HCT116 (cell line): ENCODE data around the gene ZNF718. TPM values are rescaled to one million over a fixed set of nuclear protein-coding genes. Genes with fewer than 3 reads are reported as not detected.

Source experiments
- ATAC-seq: fragments of 200-7000 bp; cut with Tn5 transposase; 2 replicates; pipeline ENCODE4 v1.9.1; 2020; ENCODE audit warnings: mild to moderate bottlenecking, moderate library complexity
- BruUV-seq: library from RNA; stranded (reverse); fragments of 400-500 nt; replicated peaks from 2 replicates; lab custom pipeline; 2021; lab: Mats Ljungman, UMichigan
- CTCF ChIA-PET: fragments of 300-600 bp; sonication (Branson Sonifier 250); formaldehyde crosslinking; loops from one replicate; lab custom pipeline; 2021; ENCODE audit warnings: antibody characterized with exemption; lab: Charles Lee
- POLR2A ChIA-PET: fragments of 300-600, 350-600 bp; sonication (Branson Sonifier 250); formaldehyde crosslinking; loops from one replicate; lab custom pipeline; 2021; ENCODE audit warnings: antibody characterized with exemption; lab: Charles Lee
- RAD21 ChIA-PET, 2 experiments: fragments of 300-600 bp; sonication (Branson Sonifier 250); formaldehyde crosslinking; loops; one replicate each; lab custom pipeline; 2023; ENCODE audit warnings: low total read pairs in 2 of 2; ENCODE audit not compliant: uncharacterized antibody in 2 of 2, unreplicated experiment in 2 of 2, low non-redundant PET in 1 of 2; lab: Charles Lee
- DNase-seq: peaks from one replicate; pipeline ENCODE4 v3.0.0-alpha.2; 2010; ENCODE audit warnings: low read depth, low spot score
- H2AFZ ChIP-seq: fragments of 200-600 bp; shearing (Covaris generic), sonication (generic); 2 replicates; pipeline ENCODE4 v1.6.1; 2017; ENCODE audit warnings: low read depth, mixed run types, mixed read lengths, antibody characterized with exemption, low read length; ENCODE audit not compliant: poor library complexity, severe bottlenecking
- H3K27ac ChIP-seq: 2 replicates; pipeline ENCODE4 v1.5.1; 2012; ENCODE audit warnings: low read depth, low read length
- H3K27me3 ChIP-seq: fragments of 200-600 bp; sonication (generic); 2 replicates; pipeline ENCODE4 v1.6.1; 2016; ENCODE audit warnings: mixed run types, low read length, mixed read lengths; ENCODE audit not compliant: insufficient read depth
- H3K36me3 ChIP-seq, 2 experiments: fragments of 200-500 bp in 1 of 2; fragments of 200-600 bp in 1 of 2; sonication (Bioruptor generic) in 1 of 2; sonication (generic) in 1 of 2; 2 replicates each; pipeline versions ENCODE4 v1.5.1 to v1.6.1; 2014 to 2016; ENCODE audit warnings: low read length in 2 of 2, inconsistent platforms in 1 of 2, mixed read lengths in 1 of 2, mixed run types in 1 of 2; ENCODE audit not compliant: insufficient read depth in 2 of 2, control insufficient read depth in 1 of 2
- H3K4me1 ChIP-seq, 2 experiments: fragments of 200-600 bp in 1 of 2; sonication (generic) in 1 of 2; 2 replicates each; pipeline versions ENCODE4 v1.5.1 to v1.6.1; 2012 to 2017; ENCODE audit warnings: low read length in 2 of 2, inconsistent platforms in 1 of 2, mild to moderate bottlenecking in 1 of 2, mixed read lengths in 1 of 2, mixed run types in 1 of 2, moderate library complexity in 1 of 2; ENCODE audit not compliant: insufficient read depth in 2 of 2, control insufficient read depth in 1 of 2
- H3K4me2 ChIP-seq: fragments of 200-600 bp; sonication (generic); 2 replicates; pipeline ENCODE4 v1.6.1; 2017; ENCODE audit warnings: mixed run types, low read length, mixed read lengths
- H3K4me3 ChIP-seq, 2 experiments: fragments of 200-600 bp in 1 of 2; sonication (generic) in 1 of 2; replicated peaks in 1 of 2; 2 replicates each; pipeline ENCODE4 v1.5.1; 2011 to 2016; ENCODE audit warnings: low read length in 2 of 2, control low read depth in 1 of 2, low read depth in 1 of 2, mild to moderate bottlenecking in 1 of 2, mixed read lengths in 1 of 2, mixed run types in 1 of 2
- H3K79me2 ChIP-seq: fragments of 200-600 bp; sonication (generic); 2 replicates; pipeline ENCODE4 v1.6.1; 2017; ENCODE audit warnings: mild to moderate bottlenecking, mixed run types, low read length, moderate library complexity, mixed read lengths; ENCODE audit not compliant: insufficient read depth
- H3K9ac ChIP-seq: fragments of 200-600 bp; sonication (generic); 2 replicates; pipeline ENCODE4 v1.6.1; 2016; ENCODE audit warnings: low read length, mixed read lengths
- H3K9me2 ChIP-seq: fragments of 200-600 bp; sonication (generic), shearing (Covaris generic); 2 replicates; pipeline ENCODE4 v1.6.1; 2017; ENCODE audit warnings: mixed run types, mild to moderate bottlenecking, moderate library complexity; ENCODE audit not compliant: insufficient read depth
- H3K9me3 ChIP-seq, 2 experiments: fragments of 200-500 bp in 1 of 2; fragments of 200-600 bp in 1 of 2; sonication (Bioruptor generic) in 1 of 2; sonication (generic) in 1 of 2; 2 replicates each; pipeline ENCODE4 v1.6.1; 2014 to 2017; ENCODE audit warnings: low read length in 2 of 2, mixed read lengths in 2 of 2, inconsistent platforms in 1 of 2, low read depth in 1 of 2, mild to moderate bottlenecking in 1 of 2, mixed run types in 1 of 2, moderate library complexity in 1 of 2; ENCODE audit not compliant: control insufficient read depth in 1 of 2, insufficient read depth in 1 of 2
- H4K20me1 ChIP-seq: fragments of 200-600 bp; sonication (generic), shearing (Covaris generic); 2 replicates; pipeline ENCODE4 v1.6.1; 2017; ENCODE audit warnings: mixed run types, mild to moderate bottlenecking, moderate library complexity; ENCODE audit not compliant: insufficient read depth
- ATF3 ChIP-seq: IDR thresholded peaks from 2 replicates; pipeline ENCODE4 v1.6.1; 2012
- CBX3 ChIP-seq: IDR thresholded peaks from 2 replicates; pipeline ENCODE4 v1.6.1; 2012; ENCODE audit warnings: low read depth
- CEBPB ChIP-seq: IDR thresholded peaks from 2 replicates; pipeline ENCODE4 v1.6.1; 2012; ENCODE audit warnings: low read depth
- EGR1 ChIP-seq: IDR thresholded peaks from 2 replicates; pipeline ENCODE4 v1.6.1; 2012; ENCODE audit warnings: low read depth
- ELF1 ChIP-seq: IDR thresholded peaks from 2 replicates; pipeline ENCODE4 v1.6.1; 2012; ENCODE audit warnings: low read depth, borderline replicate concordance
- FOSL1 ChIP-seq: IDR thresholded peaks from 2 replicates; pipeline ENCODE4 v1.6.1; 2012; ENCODE audit warnings: low read depth
- JUND ChIP-seq: IDR thresholded peaks from 2 replicates; pipeline ENCODE4 v1.6.1; 2012
- RAD21 ChIP-seq: IDR thresholded peaks from 2 replicates; pipeline ENCODE4 v1.6.1; 2012; ENCODE audit warnings: low read depth, mild to moderate bottlenecking
- SP1 ChIP-seq: IDR thresholded peaks from 2 replicates; pipeline ENCODE4 v1.6.1; 2012; ENCODE audit warnings: low read depth
- SRF ChIP-seq: IDR thresholded peaks from 2 replicates; pipeline ENCODE4 v1.6.1; 2012; ENCODE audit warnings: low read depth
- YY1 ChIP-seq: IDR thresholded peaks from 2 replicates; pipeline ENCODE4 v1.6.1; 2011; ENCODE audit warnings: low read length, low read depth, moderate library complexity, mild to moderate bottlenecking; ENCODE audit not compliant: insufficient replicate concordance; ENCODE audit errors: extremely low read depth
- ZFX ChIP-seq: fragments of 450-650 bp; IDR thresholded peaks from 2 replicates; pipeline ENCODE4 v1.6.1; 2017
- intact Hi-C: fragments of 100-400 bp; cut with micrococcal nuclease; formaldehyde crosslinking; loops from 2 replicates; pipeline ENCODE4 v1.10.0; 2022
- total RNA-seq: library from RNA; stranded (reverse); gene quantifications from one replicate; pipeline ENCODE4 v1.2.1, GENCODE V29; 2021; ENCODE audit not compliant: unreplicated experiment

The ZNF718 gene
- total RNA-seq, 1 experiment from 2014 or later = 0.07 TPM

- Histone ChIP-seq H3K9me3 (peaks cover 13 to 14% of the 10 kb centered on the region in 2 experiments; a peak in 2 of 4 replicates), H3K27me3 (no peaks in the 10 kb centered on the region), H2AFZ (no peak overlapping the region), H3K36me3 (no peaks in the 10 kb centered on the region), H3K4me3 (no peak overlapping the region), H3K9ac (no peak overlapping the region), H3K4me1 (no peaks in the 10 kb centered on the region), H4K20me1 (no peaks in the 10 kb centered on the region), H3K79me2 (no peaks in the 10 kb centered on the region), H3K27ac (no peak overlapping the region), H3K4me2 (no peak overlapping the region), H3K9me2 (no peaks in the 10 kb centered on the region)
- ATAC-seq (no peak), DNase-seq (no peak)
- no TSS peak for BruUV-seq
- RAD21 ChIA-PET = no interaction called here
- CTCF ChIA-PET = no interaction called here
- TF ChIP-seq ATF3 = no peak
- no peak for TF ChIP-seq EGR1
- no peak for TF ChIP-seq SRF
- TF ChIP-seq SP1 = no peak
- intact Hi-C loops = no loop called here
- POLR2A ChIA-PET = no interaction called here
Observed at GRCh38 chr4:113732-114131, 10.6 kb upstream of the ZNF718 start.

- no peak for TF ChIP-seq ELF1
- TF ChIP-seq CBX3 = no peak
- no peak for TF ChIP-seq ZFX
- TF ChIP-seq JUND = no peak
- TF ChIP-seq RAD21 = no peak
- TF ChIP-seq EGR1 = no peak
- no peak for TF ChIP-seq YY1
- no peak for TF ChIP-seq FOSL1
- no peak for TF ChIP-seq CEBPB
- TF ChIP-seq SRF = no peak
- TF ChIP-seq, all 23 proteins: peak for 0
- no peak overlapping the region for H2AFZ ChIP-seq
- no peak overlapping the region for H3K27ac ChIP-seq
- POLR2A ChIA-PET = no interaction called here
- BruUV-seq = no TSS peak
- H3K9me3 ChIP-seq = peaks cover 13 to 16% of the 10 kb centered on the region in 2 experiments; a peak in 2 of 4 replicates
- RAD21 ChIA-PET = no interaction called here
- ATAC-seq (no peak), DNase-seq (no peak)
- no peak overlapping the region for H3K9ac ChIP-seq
- intact Hi-C loops = no loop called here
- no peak overlapping the region for H3K4me3 ChIP-seq
- H3K36me3 ChIP-seq = no peaks in the 10 kb centered on the region
- H3K27me3 ChIP-seq = no peaks in the 10 kb centered on the region
- H3K4me2 ChIP-seq = no peak overlapping the region
- CTCF ChIA-PET = no interaction called here
- H3K4me1 ChIP-seq = no peaks in the 10 kb centered on the region
- no peaks in the 10 kb centered on the region for H3K79me2 ChIP-seq
- no peaks in the 10 kb centered on the region for H4K20me1 ChIP-seq
- H3K9me2 ChIP-seq = no peaks in the 10 kb centered on the region
Observed at GRCh38 chr4:114149-114548, 10.2 kb upstream of the ZNF718 start.
